Nephron progenitor cell (in vitro differentiated cells): ENCODE results near the gene MKKS.

Experiments used
- DNase-seq: peaks from one replicate; pipeline ENCODE4 v3.0.0; 2021
- H3K27ac Mint-ChIP-seq: 2 replicates; pipeline ENCODE4 v1.8.0; 2021; ENCODE audit warnings: mild to moderate bottlenecking, moderate library complexity, mixed read lengths
- H3K27me3 Mint-ChIP-seq: 2 replicates; pipeline ENCODE4 v1.8.0; 2021; ENCODE audit warnings: mild to moderate bottlenecking, low read depth, mixed read lengths; ENCODE audit not compliant: poor library complexity
- H3K36me3 Mint-ChIP-seq: 2 replicates; pipeline ENCODE4 v1.8.0; 2021; ENCODE audit warnings: low read depth, mixed read lengths
- H3K4me1 Mint-ChIP-seq: 2 replicates; pipeline ENCODE4 v1.8.0; 2021; ENCODE audit warnings: mixed read lengths
- H3K4me3 Mint-ChIP-seq: 2 replicates; pipeline ENCODE4 v1.8.0; 2021; ENCODE audit warnings: mild to moderate bottlenecking, moderate library complexity, mixed read lengths
- H3K9me3 Mint-ChIP-seq: 2 replicates; pipeline ENCODE4 v1.8.0; 2021; ENCODE audit warnings: mild to moderate bottlenecking, moderate library complexity, mixed read lengths
- TF ChIP-seq, protein P1 (sequence below): fragments of 200-600 bp; sonication (generic); IDR thresholded peaks from 2 replicates; pipeline ENCODE4 v1.5.0; 2021; ENCODE audit warnings: antibody characterized with exemption

The MKKS gene

DNA sequence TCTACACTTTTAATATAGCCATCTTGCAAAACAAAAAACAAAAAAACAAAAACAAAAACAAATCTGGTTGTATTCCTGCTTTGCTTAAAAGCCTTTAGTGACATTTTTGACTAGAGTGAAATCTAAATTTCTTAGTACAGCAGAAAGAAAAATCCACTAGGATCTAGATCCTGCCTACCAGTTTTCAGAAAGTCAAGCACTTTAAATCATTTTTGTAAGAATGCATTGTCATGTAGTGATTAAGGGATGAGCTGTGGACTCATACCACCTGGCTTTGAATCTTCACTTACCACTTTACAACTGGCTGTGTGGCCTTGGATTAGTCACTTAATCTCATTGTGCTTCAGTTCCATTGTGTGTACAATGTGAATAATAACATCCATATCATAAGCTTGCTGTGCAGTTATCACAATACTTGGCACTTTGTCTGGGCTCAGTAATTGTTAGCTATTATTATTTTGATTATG is 4.0 kb downstream of the MKKS start:
- peaks cover 37% of the 10 kb centered on the region for H3K36me3 Mint-ChIP-seq
- H3K4me3 Mint-ChIP-seq = no peak overlapping the region
- no peaks in the 10 kb centered on the region for H3K27me3 Mint-ChIP-seq
- H3K27ac Mint-ChIP-seq = no peak overlapping the region
- DNase-seq = no peak
- H3K9me3 Mint-ChIP-seq = no peaks in the 10 kb centered on the region
- H3K4me1 Mint-ChIP-seq = peaks cover 40% of the 10 kb centered on the region
- TF ChIP-seq, protein P1, sequence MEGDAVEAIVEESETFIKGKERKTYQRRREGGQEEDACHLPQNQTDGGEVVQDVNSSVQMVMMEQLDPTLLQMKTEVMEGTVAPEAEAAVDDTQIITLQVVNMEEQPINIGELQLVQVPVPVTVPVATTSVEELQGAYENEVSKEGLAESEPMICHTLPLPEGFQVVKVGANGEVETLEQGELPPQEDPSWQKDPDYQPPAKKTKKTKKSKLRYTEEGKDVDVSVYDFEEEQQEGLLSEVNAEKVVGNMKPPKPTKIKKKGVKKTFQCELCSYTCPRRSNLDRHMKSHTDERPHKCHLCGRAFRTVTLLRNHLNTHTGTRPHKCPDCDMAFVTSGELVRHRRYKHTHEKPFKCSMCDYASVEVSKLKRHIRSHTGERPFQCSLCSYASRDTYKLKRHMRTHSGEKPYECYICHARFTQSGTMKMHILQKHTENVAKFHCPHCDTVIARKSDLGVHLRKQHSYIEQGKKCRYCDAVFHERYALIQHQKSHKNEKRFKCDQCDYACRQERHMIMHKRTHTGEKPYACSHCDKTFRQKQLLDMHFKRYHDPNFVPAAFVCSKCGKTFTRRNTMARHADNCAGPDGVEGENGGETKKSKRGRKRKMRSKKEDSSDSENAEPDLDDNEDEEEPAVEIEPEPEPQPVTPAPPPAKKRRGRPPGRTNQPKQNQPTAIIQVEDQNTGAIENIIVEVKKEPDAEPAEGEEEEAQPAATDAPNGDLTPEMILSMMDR = no peak

DNA sequence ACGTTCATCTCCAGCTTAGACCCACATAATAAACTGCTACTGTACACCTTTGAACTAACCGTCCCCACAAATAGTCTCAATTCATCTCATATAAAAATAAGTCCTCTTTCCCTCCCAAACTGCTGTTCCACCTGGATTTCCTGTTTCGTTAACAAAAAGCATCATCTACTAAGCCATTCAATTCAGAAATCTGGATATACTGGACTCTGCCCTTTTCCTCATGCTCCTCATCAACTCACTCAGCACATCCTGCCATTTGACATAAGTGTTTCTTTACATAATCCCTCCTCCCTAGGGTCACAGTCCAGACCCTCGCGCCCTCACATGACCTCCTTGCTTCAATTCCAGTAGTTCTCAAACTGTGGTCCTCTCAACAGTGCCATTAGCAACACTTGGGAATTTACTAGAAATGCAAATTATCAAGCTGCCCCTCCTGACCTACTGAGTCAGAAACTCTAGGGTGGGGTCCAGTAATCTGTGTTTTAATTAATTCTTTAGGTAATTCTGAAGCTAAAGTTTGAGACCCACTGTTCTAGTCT is 4.5 kb downstream of the MKKS start:
- H3K4me3 Mint-ChIP-seq = no peak overlapping the region
- TF ChIP-seq, protein P1 = no peak
- H3K9me3 Mint-ChIP-seq = no peaks in the 10 kb centered on the region
- no peak for DNase-seq
- peaks cover 40% of the 10 kb centered on the region for H3K4me1 Mint-ChIP-seq
- no peaks in the 10 kb centered on the region for H3K27me3 Mint-ChIP-seq
- H3K36me3 Mint-ChIP-seq = peaks cover 37% of the 10 kb centered on the region
- H3K27ac Mint-ChIP-seq = peak overlapping the region; percentile 27

DNA sequence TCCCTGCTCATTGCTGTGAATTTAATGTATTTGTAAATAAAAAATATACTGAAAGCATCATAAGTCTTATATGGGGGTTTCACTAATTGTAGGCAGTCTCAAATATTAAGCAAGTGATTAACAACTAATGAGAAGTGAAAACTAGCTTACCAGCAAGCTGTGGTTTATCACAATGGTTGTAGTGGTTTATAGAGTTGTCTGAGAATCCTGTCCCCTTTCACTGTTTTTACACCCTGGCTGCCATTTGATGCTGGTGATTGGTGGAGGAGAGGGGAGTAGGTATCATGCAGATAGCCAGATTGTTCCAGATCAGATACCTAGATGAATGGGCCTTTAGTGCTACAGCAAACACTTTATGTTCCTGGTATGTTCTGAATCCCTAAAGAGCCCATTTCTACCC is 6.0 kb downstream of the MKKS start:
- H3K27ac Mint-ChIP-seq = no peak overlapping the region
- H3K9me3 Mint-ChIP-seq = no peaks in the 10 kb centered on the region
- H3K4me3 Mint-ChIP-seq = no peak overlapping the region
- H3K4me1 Mint-ChIP-seq = peaks cover 35% of the 10 kb centered on the region
- DNase-seq = no peak
- no peaks in the 10 kb centered on the region for H3K27me3 Mint-ChIP-seq
- H3K36me3 Mint-ChIP-seq = peaks cover 47% of the 10 kb centered on the region
- TF ChIP-seq, protein P1 = no peak

DNA sequence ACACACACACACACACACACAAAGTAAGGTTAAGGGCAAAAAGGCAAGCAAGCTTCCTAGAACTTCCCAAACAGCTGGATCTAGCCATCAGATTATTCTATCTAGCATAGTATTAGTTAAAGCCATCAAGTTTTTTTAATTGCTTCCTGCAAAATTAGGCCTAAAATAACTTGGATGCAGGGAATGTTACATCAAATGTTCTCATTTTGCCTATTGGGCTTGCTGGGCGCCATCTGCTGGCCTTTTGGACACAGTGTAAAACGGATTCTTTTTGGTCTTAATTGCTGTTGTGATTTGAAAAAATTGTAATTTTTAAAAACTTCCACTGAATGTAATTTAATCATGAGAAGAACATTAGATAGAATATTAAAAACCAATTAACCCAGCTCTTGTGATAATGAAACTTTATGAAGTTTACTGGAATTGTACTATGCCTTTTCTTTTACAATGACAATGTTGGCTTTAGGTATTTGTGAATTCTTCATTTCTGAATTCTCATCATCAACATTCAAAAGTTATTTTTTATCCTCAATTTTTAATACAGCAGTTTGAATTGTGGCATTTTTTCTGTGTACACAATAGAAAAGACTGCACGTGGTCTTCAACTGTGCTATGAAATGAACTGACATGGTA is 6.8 kb downstream of the MKKS start:
- no peaks in the 10 kb centered on the region for H3K9me3 Mint-ChIP-seq
- H3K27me3 Mint-ChIP-seq = no peaks in the 10 kb centered on the region
- TF ChIP-seq, protein P1 = peak; percentile 79
- DNase-seq = peak; percentile 56
- H3K4me3 Mint-ChIP-seq = no peak overlapping the region
- peaks cover 52% of the 10 kb centered on the region for H3K36me3 Mint-ChIP-seq
- peaks cover 30% of the 10 kb centered on the region for H3K4me1 Mint-ChIP-seq
- no peak overlapping the region for H3K27ac Mint-ChIP-seq

DNA sequence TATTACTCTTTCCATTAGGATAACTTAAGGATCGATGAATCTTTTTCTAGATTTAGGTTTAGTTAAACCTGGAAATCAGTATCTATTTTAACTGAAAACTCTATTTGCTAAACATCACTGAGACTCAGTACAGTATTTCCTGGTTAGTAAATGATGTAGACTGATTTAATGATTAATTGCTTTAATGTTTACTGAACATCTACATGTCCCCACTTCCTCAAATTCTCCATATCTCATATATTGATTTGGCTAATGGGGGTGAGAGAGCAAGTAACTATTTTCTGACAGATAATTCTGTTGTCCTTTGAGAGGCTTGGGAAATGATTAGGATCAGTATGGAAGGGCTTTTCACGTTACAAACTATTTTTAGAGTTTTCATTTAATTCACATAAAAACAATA is 10.3 kb downstream of the MKKS start:
- peaks cover 37% of the 10 kb centered on the region for H3K36me3 Mint-ChIP-seq
- no peak overlapping the region for H3K27ac Mint-ChIP-seq
- H3K4me3 Mint-ChIP-seq = no peak overlapping the region
- H3K9me3 Mint-ChIP-seq = no peaks in the 10 kb centered on the region
- no peak for DNase-seq
- TF ChIP-seq, protein P1 = no peak
- H3K4me1 Mint-ChIP-seq = peaks cover under 1% of the 10 kb centered on the region
- H3K27me3 Mint-ChIP-seq = no peaks in the 10 kb centered on the region
